ENCODE data around the gene SORCS1. TPM values are rescaled to one million over a fixed set of nuclear protein-coding genes. Genes with fewer than 3 reads are reported as not detected.

SORCS1 gene
- total RNA-seq, 1 donor from 2014 or later = 1.1 TPM

- Histone ChIP-seq H3K4me1 (ENCODE audit: insufficient read depth, low read length) (no peaks in the 10 kb centered on the region), H2AFZ (ENCODE audit: low read depth, low read length) (no peak overlapping the region), H3K9me3 (ENCODE audit: insufficient read depth, low read depth, low read length) (no peaks in the 10 kb centered on the region), H3K27me3 (ENCODE audit: insufficient read depth, low read length) (no peaks in the 10 kb centered on the region), H3K36me3 (ENCODE audit: insufficient read depth, low read length) (no peaks in the 10 kb centered on the region), H3K27ac (ENCODE audit: low read depth, low read length) (no peak overlapping the region), H3K4me2 (ENCODE audit: low read length) (no peak overlapping the region), H3K9ac (ENCODE audit: low read length) (no peak overlapping the region), H4K20me1 (ENCODE audit: insufficient read depth, low read length) (no peaks in the 10 kb centered on the region), H3K79me2 (ENCODE audit: insufficient read depth, low read length) (no peaks in the 10 kb centered on the region), H3K4me3 (ENCODE audit: insufficient read depth, low read depth, low read length) (no peak overlapping the region)
- Mint-ChIP-seq H3K27ac (ENCODE audit: unreplicated experiment) (no peak overlapping the region), H3K36me3 (ENCODE audit: low read depth, unreplicated experiment) (no peaks in the 10 kb centered on the region), H3K27me3 (ENCODE audit: low read depth, unreplicated experiment) (no peaks in the 10 kb centered on the region), H3K9me3 (ENCODE audit: unreplicated experiment) (no peaks in the 10 kb centered on the region), H3K4me1 (ENCODE audit: low read depth, unreplicated experiment) (peaks cover 9% of the 10 kb centered on the region), H3K4me3 (ENCODE audit: unreplicated experiment) (no peak overlapping the region)
- no peak for TF ChIP-seq CTCF (IDR thresholded peaks at IDR 0.05; ENCODE audit: insufficient read depth, low read depth, low read length)
- DNase-seq (ENCODE audit: low read depth) (no peak), FAIRE-seq (no peak)
Observed at GRCh38 chr10:106920538-106920937, 244.0 kb downstream of the SORCS1 start.

GRCh38 chr10:106919871-106920282 is 244.6 kb downstream of the SORCS1 start:
- FAIRE-seq = no peak
- Mint-ChIP-seq H3K4me1 (ENCODE audit: low read depth, unreplicated experiment) (peaks cover 9% of the 10 kb centered on the region), H3K27ac (ENCODE audit: unreplicated experiment) (no peak overlapping the region), H3K9me3 (ENCODE audit: unreplicated experiment) (no peaks in the 10 kb centered on the region), H3K4me3 (ENCODE audit: unreplicated experiment) (no peak overlapping the region), H3K36me3 (ENCODE audit: low read depth, unreplicated experiment) (no peaks in the 10 kb centered on the region), H3K27me3 (ENCODE audit: low read depth, unreplicated experiment) (no peaks in the 10 kb centered on the region)
- Histone ChIP-seq H4K20me1 (ENCODE audit: insufficient read depth, low read length) (no peaks in the 10 kb centered on the region), H3K9me3 (ENCODE audit: insufficient read depth, low read depth, low read length) (no peaks in the 10 kb centered on the region), H3K27me3 (ENCODE audit: insufficient read depth, low read length) (no peaks in the 10 kb centered on the region), H3K4me3 (ENCODE audit: insufficient read depth, low read depth, low read length) (no peak overlapping the region), H3K9ac (ENCODE audit: low read length) (no peak overlapping the region), H3K4me2 (ENCODE audit: low read length) (no peak overlapping the region), H3K4me1 (ENCODE audit: insufficient read depth, low read length) (no peaks in the 10 kb centered on the region), H2AFZ (ENCODE audit: low read depth, low read length) (no peak overlapping the region), H3K27ac (ENCODE audit: low read depth, low read length) (no peak overlapping the region), H3K36me3 (ENCODE audit: insufficient read depth, low read length) (no peaks in the 10 kb centered on the region), H3K79me2 (ENCODE audit: insufficient read depth, low read length) (no peaks in the 10 kb centered on the region)
- no peak for DNase-seq (ENCODE audit: low read depth)
- TF ChIP-seq EZH2 (IDR thresholded peaks at IDR 0.05; ENCODE audit: insufficient read depth, low read length) (no peak), CTCF (IDR thresholded peaks at IDR 0.05; ENCODE audit: insufficient read depth, low read depth, low read length) (no peak)

- Histone ChIP-seq H3K36me3 (ENCODE audit: insufficient read depth, low read length) (no peaks in the 10 kb centered on the region), H3K27me3 (ENCODE audit: insufficient read depth, low read length) (no peaks in the 10 kb centered on the region), H2AFZ (ENCODE audit: low read depth, low read length) (no peak overlapping the region), H3K4me2 (ENCODE audit: low read length) (no peak overlapping the region), H3K9ac (ENCODE audit: low read length) (no peak overlapping the region), H3K27ac (ENCODE audit: low read depth, low read length) (no peak overlapping the region), H4K20me1 (ENCODE audit: insufficient read depth, low read length) (no peaks in the 10 kb centered on the region), H3K4me3 (ENCODE audit: insufficient read depth, low read depth, low read length) (no peak overlapping the region), H3K79me2 (ENCODE audit: insufficient read depth, low read length) (no peaks in the 10 kb centered on the region), H3K4me1 (ENCODE audit: insufficient read depth, low read length) (no peaks in the 10 kb centered on the region), H3K9me3 (ENCODE audit: insufficient read depth, low read depth, low read length) (no peaks in the 10 kb centered on the region)
- peaks cover 9% of the 10 kb centered on the region for H3K4me1 Mint-ChIP-seq (ENCODE audit: low read depth, unreplicated experiment)
- no peaks in the 10 kb centered on the region for H3K9me3 Mint-ChIP-seq (ENCODE audit: unreplicated experiment)
- DNase-seq (ENCODE audit: low read depth) (no peak), FAIRE-seq (no peak)
- H3K27ac Mint-ChIP-seq (ENCODE audit: unreplicated experiment) = no peak overlapping the region
- no peaks in the 10 kb centered on the region for H3K27me3 Mint-ChIP-seq (ENCODE audit: low read depth, unreplicated experiment)
- H3K36me3 Mint-ChIP-seq (ENCODE audit: low read depth, unreplicated experiment) = no peaks in the 10 kb centered on the region
- H3K4me3 Mint-ChIP-seq (ENCODE audit: unreplicated experiment) = no peak overlapping the region
- TF ChIP-seq CTCF (IDR thresholded peaks at IDR 0.05; ENCODE audit: insufficient read depth, low read depth, low read length) = no peak
- TF ChIP-seq EZH2 (IDR thresholded peaks at IDR 0.05; ENCODE audit: insufficient read depth, low read length) = no peak
Observed at GRCh38 chr10:106917452-106918055, 247.0 kb downstream of the SORCS1 start.
